SK-N-SH (cell line): ENCODE results near the gene ZNF438. TPM values are rescaled to one million over a fixed set of nuclear protein-coding genes. Genes with fewer than 3 reads are reported as not detected.
A peak's percentile ranks its signal among the peaks of the same experiment; 100 is the strongest.

Source experiments
- CTCF ChIA-PET: fragments of 300-600, 350-600 bp; formaldehyde crosslinking; extraction: SDS; loops from one replicate; lab custom pipeline; 2021; lab: Yijun Ruan, JAX
- POLR2A ChIA-PET: fragments of 350-600 bp; sonication (Branson Sonifier 250); formaldehyde crosslinking; extraction: SDS; loops from one replicate; lab custom pipeline; 2020; ENCODE audit warnings: antibody characterized with exemption, inconsistent platforms; lab: Yijun Ruan, JAX
- DNase-seq: peaks from one replicate; pipeline ENCODE4 v3.0.0; 2012
- H2AFZ ChIP-seq: fragments of 200-600 bp; sonication (generic); 2 replicates; pipeline ENCODE4 v1.8.1; 2016; ENCODE audit warnings: antibody characterized with exemption, mild to moderate bottlenecking, low read depth
- H3F3A ChIP-seq: fragments of 200-600 bp; sonication (generic); replicated peaks from 2 replicates; pipeline ENCODE3; 2016; ENCODE audit warnings: antibody characterized with exemption, mild to moderate bottlenecking; ENCODE audit not compliant: insufficient read depth
- H3K27ac ChIP-seq, 2 experiments: fragments of 200-500 bp in 1 of 2; fragments of 200-600 bp in 1 of 2; sonication (Bioruptor generic) in 1 of 2; sonication (generic), shearing (Covaris generic) in 1 of 2; 2 replicates each; pipeline versions ENCODE4 v1.5.1 to v1.6.1; 2014 to 2016; ENCODE audit warnings: low read depth in 2 of 2, inconsistent platforms in 1 of 2, low read length in 1 of 2, mild to moderate bottlenecking in 1 of 2, mixed read lengths in 1 of 2
- H3K27me3 ChIP-seq: fragments of 200-600 bp; sonication (generic), shearing (Covaris generic); 2 replicates; pipeline ENCODE4 v1.6.1; 2016; ENCODE audit warnings: mixed run types; ENCODE audit not compliant: insufficient read depth
- H3K36me3 ChIP-seq, 2 experiments: fragments of 200-500 bp in 1 of 2; fragments of 200-600 bp in 1 of 2; sonication (Bioruptor generic) in 1 of 2; sonication (generic) in 1 of 2; replicated peaks in 1 of 2; 2 replicates each; pipeline versions ENCODE3 to v1.5.1; 2014 to 2016; ENCODE audit warnings: low read length in 1 of 2, mild to moderate bottlenecking in 1 of 2; ENCODE audit not compliant: insufficient read depth in 2 of 2, control insufficient read depth in 1 of 2
- H3K4me1 ChIP-seq, 2 experiments: fragments of 200-500 bp in 1 of 2; fragments of 200-600 bp in 1 of 2; sonication (Bioruptor generic) in 1 of 2; sonication (generic), shearing (Covaris generic) in 1 of 2; 2 replicates each; pipeline versions ENCODE4 v1.5.1 to v1.6.1; 2014 to 2016; ENCODE audit warnings: low read depth in 1 of 2, low read length in 1 of 2, mixed run types in 1 of 2; ENCODE audit not compliant: insufficient read depth in 2 of 2, control insufficient read depth in 1 of 2
- H3K4me2 ChIP-seq: fragments of 200-600 bp; sonication (generic), shearing (Covaris generic); 2 replicates; pipeline ENCODE4 v1.6.1; 2017; ENCODE audit warnings: mixed run types
- H3K4me3 ChIP-seq, 2 experiments: fragments of 200-500 bp in 1 of 2; fragments of 200-600 bp in 1 of 2; sonication (Bioruptor generic) in 1 of 2; sonication (generic), shearing (Covaris generic) in 1 of 2; 2 replicates each; pipeline versions ENCODE4 v1.5.1 to v1.8.1; 2014 to 2016; ENCODE audit warnings: low read depth in 2 of 2, inconsistent platforms in 1 of 2, low read length in 1 of 2, mild to moderate bottlenecking in 1 of 2, mixed read lengths in 1 of 2, moderate library complexity in 1 of 2
- H3K79me2 ChIP-seq: fragments of 200-600 bp; sonication (generic); 2 replicates; pipeline ENCODE4 v1.8.1; 2017; ENCODE audit warnings: mild to moderate bottlenecking; ENCODE audit not compliant: insufficient read depth
- H3K9ac ChIP-seq: fragments of 200-600 bp; sonication (generic); 2 replicates; pipeline ENCODE4 v1.6.1; 2017; ENCODE audit warnings: mixed run types
- H3K9me2 ChIP-seq: fragments of 200-600 bp; sonication (generic); 2 replicates; pipeline ENCODE4 v1.6.1; 2017; ENCODE audit warnings: mixed run types
- H3K9me3 ChIP-seq: fragments of 200-600 bp; sonication (generic); 2 replicates; pipeline ENCODE4 v1.6.1; 2017; ENCODE audit warnings: mixed run types, mild to moderate bottlenecking, moderate library complexity
- H4K20me1 ChIP-seq: fragments of 200-600 bp; sonication (generic); 2 replicates; pipeline ENCODE4 v1.6.1; 2017; ENCODE audit warnings: mild to moderate bottlenecking, mixed run types; ENCODE audit not compliant: insufficient read depth
- FOSL2 ChIP-seq: IDR thresholded peaks from 2 replicates; pipeline ENCODE4 v1.4.0; 2012; ENCODE audit warnings: low read depth, mild to moderate bottlenecking, moderate library complexity, borderline replicate concordance
- FOXJ3 ChIP-seq: sonication (generic); formaldehyde crosslinking; IDR thresholded peaks from 2 replicates; pipeline ENCODE4 v1.5.1; 2020; ENCODE audit warnings: mild to moderate bottlenecking, missing genetic modification reagents
- GATA2 ChIP-seq: sonication (generic); formaldehyde crosslinking; IDR thresholded peaks from 2 replicates; pipeline ENCODE4 v1.5.0; 2020; ENCODE audit warnings: mild to moderate bottlenecking, missing genetic modification reagents
- JUND ChIP-seq: IDR thresholded peaks from 2 replicates; pipeline ENCODE4 v1.4.0; 2012
- MEF2A ChIP-seq: IDR thresholded peaks from 2 replicates; pipeline ENCODE4 v1.4.0; 2012; ENCODE audit warnings: low read depth, borderline replicate concordance
- NRF1 ChIP-seq: IDR thresholded peaks from 2 replicates; pipeline ENCODE4 v1.6.1; 2012; ENCODE audit warnings: low read depth, mild to moderate bottlenecking, low read length
- POLR2AphosphoS5 ChIP-seq: IDR thresholded peaks from 2 replicates; pipeline ENCODE4 v1.6.1; 2012; ENCODE audit warnings: low read depth, low read length
- RAD21 ChIP-seq: IDR thresholded peaks from 2 replicates; pipeline ENCODE4 v1.6.1; 2012; ENCODE audit warnings: mild to moderate bottlenecking, low read length
- RXRA ChIP-seq: IDR thresholded peaks from 2 replicates; pipeline ENCODE4 v1.4.0; 2012; ENCODE audit warnings: low read depth, mild to moderate bottlenecking, borderline replicate concordance
- TCF12 ChIP-seq: IDR thresholded peaks from 2 replicates; pipeline ENCODE4 v1.4.0; 2012
- ZBTB33 ChIP-seq: IDR thresholded peaks from 2 replicates; pipeline ENCODE4 v1.4.0; 2012; ENCODE audit warnings: low read depth, borderline replicate concordance
- WGBS: methylation state at CpG from one replicate; pipeline ENCODE4 v1.1.6; 2017; ENCODE audit warnings: low lambda C conversion rate; 5-methylcytosine and 5-hydroxymethylcytosine counted together
- polyA plus RNA-seq, 3 experiments: library from polyadenylated mRNA; depleted of rRNA; stranded (reverse); fragments of >200 nt; gene quantifications; 2 replicates each; pipeline ENCODE4 v1.2.3, GENCODE V29; 2012

Gene ZNF438
- polyA plus RNA-seq, 1 of the 3 experiments (the other 2 are of a cell fraction): 2.1 TPM

- TF ChIP-seq GATA2 (no peak), MEF2A (no peak), FOSL2 (peak; percentile 80; the same call in 1 of the 2 replicates), RXRA (peak; percentile 21; the same call in 1 of the 2 replicates)
- TF ChIP-seq, all 33 proteins: peak for 9
Measured at GRCh38 chr10:30813872-30814481, 217.7 kb downstream of the ZNF438 start (continued).

GRCh38 chr10:30812018-30812851, 219.4 kb downstream of the ZNF438 start:
- WGBS: 76% methylated on average over 14 of the region's 16 CpGs
- no peak overlapping the region for H3K4me3 ChIP-seq
- no peak overlapping the region for H3K4me2 ChIP-seq
- TF ChIP-seq POLR2AphosphoS5: no peak
- TF ChIP-seq JUND: no peak
- TF ChIP-seq NRF1: no peak
- TF ChIP-seq ZBTB33: no peak
- TF ChIP-seq RAD21: no peak
- TF ChIP-seq TCF12: 0 out of 2 replicates have a peak, but pooled peaks have one; percentile 22
- TF ChIP-seq FOXJ3 (CRISPR knock-in tag): no peak
- CTCF ChIA-PET: interaction anchor here (1.2 kb wide), 1 partner anchor 22 kb away, joined by 3 read pairs; no protein-coding TSS in a partner anchor
- H3K27ac ChIP-seq: no peak overlapping the region
- no peaks in the 10 kb centered on the region for H3K79me2 ChIP-seq
- no peak for DNase-seq
- no peak overlapping the region for H3K9ac ChIP-seq
- no peaks in the 10 kb centered on the region for H4K20me1 ChIP-seq
- H3K36me3 ChIP-seq: no peaks in the 10 kb centered on the region
- no peaks in the 10 kb centered on the region for H3K9me2 ChIP-seq
- H3K4me1 ChIP-seq: peaks cover 9 to 11% of the 10 kb centered on the region in 2 experiments; a peak in 2 of 4 replicates
- H3K27me3 ChIP-seq: no peaks in the 10 kb centered on the region
- H3K9me3 ChIP-seq: no peaks in the 10 kb centered on the region
- peaks cover 7% of the 10 kb centered on the region for H3F3A ChIP-seq
- POLR2A ChIA-PET: no interaction called here
- H2AFZ ChIP-seq: no peak overlapping the region
